ENCODE results near the gene ZBED4.

DNA sequence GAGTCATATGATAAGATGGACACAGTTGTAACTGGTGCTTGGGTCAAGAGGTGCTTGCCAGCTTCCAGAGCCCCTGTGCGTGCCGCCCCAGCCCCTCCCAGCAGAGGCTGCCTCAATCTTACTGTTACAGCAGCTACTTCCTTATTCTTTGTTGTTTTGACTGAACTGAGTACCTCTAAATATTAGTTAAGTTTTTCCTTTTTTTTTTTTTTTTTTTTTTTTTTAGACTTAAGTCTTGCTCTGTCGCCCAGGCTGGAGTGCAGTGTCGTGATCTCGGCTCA is 8.8 kb downstream of the ZBED4 start:
- TF ChIP-seq, protein P1, sequence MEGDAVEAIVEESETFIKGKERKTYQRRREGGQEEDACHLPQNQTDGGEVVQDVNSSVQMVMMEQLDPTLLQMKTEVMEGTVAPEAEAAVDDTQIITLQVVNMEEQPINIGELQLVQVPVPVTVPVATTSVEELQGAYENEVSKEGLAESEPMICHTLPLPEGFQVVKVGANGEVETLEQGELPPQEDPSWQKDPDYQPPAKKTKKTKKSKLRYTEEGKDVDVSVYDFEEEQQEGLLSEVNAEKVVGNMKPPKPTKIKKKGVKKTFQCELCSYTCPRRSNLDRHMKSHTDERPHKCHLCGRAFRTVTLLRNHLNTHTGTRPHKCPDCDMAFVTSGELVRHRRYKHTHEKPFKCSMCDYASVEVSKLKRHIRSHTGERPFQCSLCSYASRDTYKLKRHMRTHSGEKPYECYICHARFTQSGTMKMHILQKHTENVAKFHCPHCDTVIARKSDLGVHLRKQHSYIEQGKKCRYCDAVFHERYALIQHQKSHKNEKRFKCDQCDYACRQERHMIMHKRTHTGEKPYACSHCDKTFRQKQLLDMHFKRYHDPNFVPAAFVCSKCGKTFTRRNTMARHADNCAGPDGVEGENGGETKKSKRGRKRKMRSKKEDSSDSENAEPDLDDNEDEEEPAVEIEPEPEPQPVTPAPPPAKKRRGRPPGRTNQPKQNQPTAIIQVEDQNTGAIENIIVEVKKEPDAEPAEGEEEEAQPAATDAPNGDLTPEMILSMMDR (IDR thresholded peaks at IDR 0.05; ENCODE audit: low read length) = no peak
- TF ChIP-seq EZH2 (optimal IDR thresholded peaks at IDR 0.05; ENCODE audit: low read depth, low read length) = no peak
